Chondrocyte (in vitro differentiated cells): ENCODE measurements around the gene SOCS4. TPM values are rescaled to one million over a fixed set of nuclear protein-coding genes. Genes with fewer than 3 reads are reported as not detected.
"Not testable (repeated sequence)": the region's sequence is repeated elsewhere in the genome, so short reads cannot be mapped to it uniquely, and the experiment has no call there.

Source experiments
- DNase-seq: peaks from one replicate; pipeline ENCODE4 v3.0.0; 2021; ENCODE audit warnings: mixed read lengths, low spot score
- H3K27ac Mint-ChIP-seq: one replicate; pipeline ENCODE4 v1.8.0; 2021; ENCODE audit warnings: mild to moderate bottlenecking, moderate library complexity, mixed read lengths; ENCODE audit not compliant: unreplicated experiment
- H3K27me3 Mint-ChIP-seq: 2 replicates; pipeline ENCODE4 v1.8.0; 2021; ENCODE audit warnings: low read depth, mixed read lengths
- H3K36me3 Mint-ChIP-seq: 2 replicates; pipeline ENCODE4 v1.8.0; 2021; ENCODE audit warnings: low read depth, mixed read lengths
- H3K4me1 Mint-ChIP-seq: 2 replicates; pipeline ENCODE4 v1.8.0; 2021; ENCODE audit warnings: low read depth, mild to moderate bottlenecking, mixed read lengths
- H3K4me3 Mint-ChIP-seq: one replicate; pipeline ENCODE4 v1.8.0; 2021; ENCODE audit warnings: mild to moderate bottlenecking, moderate library complexity, mixed read lengths; ENCODE audit not compliant: unreplicated experiment
- H3K9me3 Mint-ChIP-seq: 2 replicates; pipeline ENCODE4 v1.8.0; 2021; ENCODE audit warnings: low read depth, mixed read lengths
- CTCF ChIP-seq: fragments of 200-600 bp; sonication (generic); IDR thresholded peaks from 2 replicates; pipeline ENCODE4 v1.5.0; 2021; ENCODE audit warnings: antibody characterized with exemption, mild to moderate bottlenecking, moderate library complexity
- total RNA-seq: library from RNA; stranded (reverse); gene quantifications from 3 replicates; pipeline ENCODE4 v1.2.1, GENCODE V29; 2021

SOCS4 gene
- total RNA-seq, 1 donor from 2014 or later = 25.0 TPM

GRCh38 chr14:55005071-55005470 is 22.0 kb upstream of the SOCS4 start:
- no peaks in the 10 kb centered on the region for H3K4me1 Mint-ChIP-seq
- no peak for DNase-seq
- H3K27ac Mint-ChIP-seq = no peak overlapping the region
- H3K9me3 Mint-ChIP-seq = no peaks in the 10 kb centered on the region
- TF ChIP-seq CTCF = no peak
- no peaks in the 10 kb centered on the region for H3K36me3 Mint-ChIP-seq
- no peak overlapping the region for H3K4me3 Mint-ChIP-seq
- no peaks in the 10 kb centered on the region for H3K27me3 Mint-ChIP-seq

- H3K36me3 Mint-ChIP-seq = no peaks in the 10 kb centered on the region
- TF ChIP-seq CTCF = no peak
- H3K27me3 Mint-ChIP-seq = no peaks in the 10 kb centered on the region
- no peaks in the 10 kb centered on the region for H3K4me1 Mint-ChIP-seq
- no peak overlapping the region for H3K27ac Mint-ChIP-seq
- no peak overlapping the region for H3K4me3 Mint-ChIP-seq
- no peak for DNase-seq
- H3K9me3 Mint-ChIP-seq = no peaks in the 10 kb centered on the region
These were observed 12.0 kb upstream of the SOCS4 start for GRCh38 chr14:55015006-55015405.

- DNase-seq = no peak
- Mint-ChIP-seq H3K27ac (no peak overlapping the region), H3K4me3 (no peak overlapping the region), H3K36me3 (no peaks in the 10 kb centered on the region), H3K4me1 (no peaks in the 10 kb centered on the region), H3K27me3 (no peaks in the 10 kb centered on the region), H3K9me3 (no peaks in the 10 kb centered on the region)
- no peak for TF ChIP-seq CTCF
These were observed 7.0 kb upstream of the SOCS4 start for GRCh38 chr14:55019968-55020554.

- H3K27me3 Mint-ChIP-seq, DNase-seq, H3K36me3 Mint-ChIP-seq, H3K9me3 Mint-ChIP-seq, H3K4me3 Mint-ChIP-seq, H3K27ac Mint-ChIP-seq: not testable (repeated sequence)
- peaks cover 34% of the 10 kb centered on the region for H3K4me1 Mint-ChIP-seq
These were observed 2.7 kb upstream of the SOCS4 start for GRCh38 chr14:55024365-55024764.

GRCh38 chr14:55025948-55026347 is 1.1 kb upstream of the SOCS4 start:
- Mint-ChIP-seq H3K27ac (peak overlapping the region; percentile 95), H3K4me3 (peak overlapping the region; percentile 92), H3K36me3 (no peaks in the 10 kb centered on the region), H3K4me1 (peaks cover 43% of the 10 kb centered on the region), H3K27me3 (no peaks in the 10 kb centered on the region), H3K9me3 (no peaks in the 10 kb centered on the region)
- no peak for DNase-seq
- TF ChIP-seq CTCF = no peak

GRCh38 chr14:55026441-55026792 is 619 bp upstream of the SOCS4 start:
- Mint-ChIP-seq H3K36me3 (no peaks in the 10 kb centered on the region), H3K27ac (peak overlapping the region; percentile 95), H3K9me3 (no peaks in the 10 kb centered on the region), H3K27me3 (no peaks in the 10 kb centered on the region), H3K4me1 (peaks cover 47% of the 10 kb centered on the region), H3K4me3 (peak overlapping the region; percentile 92)
- no peak for DNase-seq
- TF ChIP-seq CTCF = no peak
